Measurements from ENCODE around the gene KBTBD8.

Gene KBTBD8, protein sequence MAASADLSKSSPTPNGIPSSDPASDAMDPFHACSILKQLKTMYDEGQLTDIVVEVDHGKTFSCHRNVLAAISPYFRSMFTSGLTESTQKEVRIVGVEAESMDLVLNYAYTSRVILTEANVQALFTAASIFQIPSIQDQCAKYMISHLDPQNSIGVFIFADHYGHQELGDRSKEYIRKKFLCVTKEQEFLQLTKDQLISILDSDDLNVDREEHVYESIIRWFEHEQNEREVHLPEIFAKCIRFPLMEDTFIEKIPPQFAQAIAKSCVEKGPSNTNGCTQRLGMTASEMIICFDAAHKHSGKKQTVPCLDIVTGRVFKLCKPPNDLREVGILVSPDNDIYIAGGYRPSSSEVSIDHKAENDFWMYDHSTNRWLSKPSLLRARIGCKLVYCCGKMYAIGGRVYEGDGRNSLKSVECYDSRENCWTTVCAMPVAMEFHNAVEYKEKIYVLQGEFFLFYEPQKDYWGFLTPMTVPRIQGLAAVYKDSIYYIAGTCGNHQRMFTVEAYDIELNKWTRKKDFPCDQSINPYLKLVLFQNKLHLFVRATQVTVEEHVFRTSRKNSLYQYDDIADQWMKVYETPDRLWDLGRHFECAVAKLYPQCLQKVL

DNA sequence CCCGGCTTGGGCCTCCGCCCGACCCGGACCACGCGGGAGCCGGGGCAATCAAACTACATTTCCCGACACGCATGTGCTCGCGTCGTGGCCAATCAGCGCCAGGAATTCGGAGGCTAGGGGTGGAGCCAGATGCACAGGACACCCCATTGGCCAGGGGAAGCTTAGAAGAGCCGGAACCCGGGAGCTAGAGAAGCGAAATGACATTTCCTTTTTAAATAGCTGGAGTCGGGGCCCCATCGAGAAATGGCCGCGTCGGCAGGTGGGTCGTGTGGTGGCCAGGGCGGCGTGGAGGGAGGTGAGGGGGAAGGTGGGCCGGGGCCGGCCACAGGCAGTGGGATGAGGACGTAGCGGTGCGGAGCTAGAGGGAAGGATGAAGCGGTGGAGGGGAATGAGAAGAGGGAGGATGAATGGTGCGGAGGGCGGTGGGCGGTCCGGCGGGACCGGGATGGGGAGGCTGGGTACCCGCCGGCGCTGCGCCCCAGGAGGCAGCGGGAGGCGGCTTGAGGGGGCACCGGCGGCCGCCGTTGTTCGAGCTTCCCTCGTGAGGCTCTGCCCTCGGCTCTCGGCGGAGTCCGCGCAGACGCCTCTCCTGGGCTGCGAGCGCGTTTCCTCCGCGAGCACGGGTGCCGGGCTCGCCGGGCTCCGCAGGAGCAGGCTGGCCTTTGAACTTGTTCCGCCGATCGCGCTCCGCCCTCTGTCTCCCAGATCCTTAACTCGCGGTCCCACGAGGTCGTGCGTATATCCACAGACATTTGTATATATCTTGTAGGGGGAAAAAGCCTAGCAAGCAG lies at the start of gene KBTBD8:
KBTBD8 (plus strand) TSS at position 195 of the 791 bp plus-strand sequence; CDS start at position 244, 49 bp downstream.
- H3K4me3 ChIP-seq (ENCODE audit: low read depth, low read length), result peak within 1 kb of the TSS; percentile 83

DNA sequence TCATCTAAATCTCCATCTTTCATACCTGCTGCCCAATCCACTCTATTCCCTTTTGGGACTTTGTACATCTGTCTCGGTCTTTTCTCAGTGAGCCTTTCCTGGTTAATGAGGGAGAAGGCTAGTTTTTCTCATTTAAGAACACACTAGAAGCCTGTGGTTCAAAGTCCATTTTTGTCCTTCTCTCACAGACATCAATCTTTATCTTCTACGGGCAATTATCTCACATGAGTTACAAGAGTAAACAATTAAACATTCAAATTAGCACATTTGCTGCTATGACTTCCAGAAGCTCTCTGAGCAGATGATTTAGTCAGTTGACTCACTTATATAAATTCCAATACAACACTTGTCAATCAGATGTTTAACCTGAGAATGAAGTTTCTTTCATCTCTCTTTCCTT lies 49.3 kb upstream of the KBTBD8 start:
- H3K4me3 ChIP-seq (ENCODE audit: low read depth, low read length), result no peak overlapping the region

DNA sequence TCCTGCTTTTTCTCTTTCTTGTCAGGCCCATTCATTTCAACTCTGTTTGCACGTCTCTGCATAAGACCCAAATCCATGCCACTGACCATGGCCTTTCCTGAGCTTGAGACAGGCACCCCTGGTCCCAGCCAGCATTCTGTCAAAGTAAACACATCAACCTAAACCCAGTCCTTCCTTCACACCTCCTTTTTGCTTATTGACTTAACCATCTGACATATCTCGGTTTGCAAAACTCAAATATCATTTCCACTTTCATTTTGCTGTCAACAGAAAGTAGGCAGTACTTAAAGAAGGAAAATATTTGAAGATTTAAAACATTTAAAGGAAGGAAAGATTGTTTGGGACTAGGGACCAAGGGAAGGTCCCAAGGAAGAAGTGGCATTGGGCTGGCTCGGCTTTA lies 48.2 kb upstream of the KBTBD8 start:
- no peak overlapping the region for H3K4me3 ChIP-seq (ENCODE audit: low read depth, low read length)

DNA sequence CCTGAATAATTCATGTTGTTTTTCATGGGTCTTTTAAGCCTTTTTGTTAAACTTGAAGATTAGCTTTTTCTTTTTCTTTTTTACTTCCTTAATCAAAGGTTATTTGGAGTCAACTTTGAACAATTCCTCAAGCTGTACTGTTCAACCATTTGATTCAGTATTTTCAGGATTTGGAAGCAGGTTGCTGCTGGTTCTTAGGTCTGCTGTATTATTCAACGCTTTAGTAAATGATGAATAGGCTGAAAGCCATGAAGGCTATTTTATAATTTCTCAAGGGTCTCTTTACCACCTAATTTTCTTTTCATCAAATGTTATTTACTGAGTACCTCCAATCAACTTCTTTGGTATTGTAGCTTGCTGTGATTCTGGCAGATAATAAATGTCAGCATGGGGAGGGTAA lies 45.8 kb upstream of the KBTBD8 start:
- H3K4me3 ChIP-seq (ENCODE audit: low read depth, low read length), result no peak overlapping the region

DNA sequence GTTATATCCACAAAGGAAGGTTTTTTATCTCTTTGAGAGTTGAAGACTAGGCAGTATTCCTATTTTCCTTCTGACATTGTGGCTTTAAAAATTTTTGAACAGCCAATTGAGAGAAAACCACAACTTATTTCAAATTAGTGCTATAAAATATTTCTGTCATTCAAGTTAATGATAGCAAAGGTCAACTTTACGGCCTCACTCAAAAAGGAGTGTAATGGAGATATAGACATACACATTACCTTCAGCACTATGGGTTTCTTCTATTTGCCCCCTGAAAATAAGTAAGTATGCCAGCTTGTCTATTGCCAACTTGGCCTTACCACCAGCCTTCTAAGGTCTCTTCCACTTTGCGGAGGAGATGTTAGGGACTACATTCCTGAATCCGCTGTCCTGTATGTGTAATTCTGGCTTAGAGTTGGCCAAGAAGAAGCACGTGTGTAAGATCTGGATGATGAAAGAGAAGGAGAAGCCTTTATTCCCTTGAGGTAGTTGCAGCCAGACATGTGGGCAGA lies 44.1 kb upstream of the KBTBD8 start:
- H3K4me3 ChIP-seq (ENCODE audit: low read depth, low read length), result no peak overlapping the region

DNA sequence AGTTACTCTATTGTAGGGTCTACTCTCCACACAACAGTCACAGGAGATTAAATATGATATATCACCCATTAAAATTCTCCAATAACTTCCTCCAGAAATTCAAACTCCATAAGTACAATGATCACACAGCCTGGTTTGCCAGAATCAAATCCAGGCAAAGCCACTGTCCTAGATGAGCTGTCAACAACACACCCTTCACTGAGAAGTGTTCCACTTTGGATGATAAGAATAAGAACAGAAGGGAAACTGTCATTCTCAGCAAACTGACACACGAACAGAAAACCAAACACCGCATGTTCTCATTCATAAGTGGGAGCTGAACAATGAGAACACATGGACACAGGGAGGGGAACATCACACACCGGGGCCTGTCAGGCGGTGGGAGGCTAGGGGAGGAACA lies 41.4 kb upstream of the KBTBD8 start:
- no peak overlapping the region for H3K4me3 ChIP-seq (ENCODE audit: low read depth, low read length)

DNA sequence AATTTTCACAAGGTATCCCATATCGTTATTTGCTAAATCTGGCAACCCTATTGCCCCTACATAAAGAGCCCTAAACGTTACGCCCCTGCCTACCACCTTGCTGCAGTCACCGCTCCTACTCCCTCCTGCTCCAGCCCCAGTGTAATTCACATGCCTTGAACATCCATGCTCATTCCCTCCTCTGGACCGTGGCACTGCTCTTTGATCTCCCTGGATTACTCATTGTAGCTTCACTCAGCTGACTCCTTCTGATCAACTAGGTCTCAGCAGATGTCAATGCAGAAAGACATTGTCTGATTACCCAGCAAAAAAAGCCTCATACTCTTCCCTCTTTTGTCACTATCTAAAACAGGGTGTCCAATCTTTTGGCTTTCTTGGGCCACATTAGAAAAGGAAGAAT lies 40.7 kb upstream of the KBTBD8 start:
- H3K4me3 ChIP-seq (ENCODE audit: low read depth, low read length), result no peak overlapping the region

DNA sequence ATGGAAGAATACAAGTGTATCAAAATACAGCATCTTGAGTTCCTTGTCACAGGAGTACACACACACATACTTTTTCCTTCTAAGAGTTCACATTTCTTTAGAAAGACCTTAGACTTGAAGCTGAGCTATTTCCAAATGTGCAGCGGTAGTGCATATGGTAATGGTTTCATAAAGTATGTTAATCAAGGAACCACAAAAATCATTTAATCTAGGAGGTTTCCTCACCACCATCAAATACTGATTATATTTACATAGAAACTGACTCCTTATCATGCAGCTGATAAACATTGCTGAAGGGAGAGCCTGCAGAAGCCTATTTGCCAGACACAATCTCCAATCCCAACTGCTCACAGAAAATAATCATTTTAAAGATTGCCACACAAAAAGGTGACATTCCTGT lies 40.0 kb upstream of the KBTBD8 start:
- H3K4me3 ChIP-seq (ENCODE audit: low read depth, low read length), result no peak overlapping the region

DNA sequence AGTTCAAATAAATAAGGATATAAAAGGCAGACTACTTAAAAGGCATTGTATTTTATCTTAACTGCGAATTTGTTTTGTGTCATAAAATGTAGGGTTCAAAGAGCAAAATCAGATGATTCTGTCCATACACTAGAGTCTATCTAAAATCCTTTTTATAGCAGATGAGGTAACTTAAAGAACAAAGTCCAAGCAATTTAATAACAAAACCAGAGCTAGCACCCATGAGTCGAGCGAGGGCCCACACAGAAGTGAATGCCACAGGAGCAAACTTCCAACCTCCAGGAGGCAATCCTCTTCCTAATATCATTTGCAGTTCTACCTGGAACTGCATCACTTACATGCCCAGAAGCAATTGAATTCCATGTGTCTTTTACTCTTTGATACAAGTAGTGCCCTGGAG lies 35.4 kb upstream of the KBTBD8 start:
- H3K4me3 ChIP-seq (ENCODE audit: low read depth, low read length), result no peak overlapping the region

DNA sequence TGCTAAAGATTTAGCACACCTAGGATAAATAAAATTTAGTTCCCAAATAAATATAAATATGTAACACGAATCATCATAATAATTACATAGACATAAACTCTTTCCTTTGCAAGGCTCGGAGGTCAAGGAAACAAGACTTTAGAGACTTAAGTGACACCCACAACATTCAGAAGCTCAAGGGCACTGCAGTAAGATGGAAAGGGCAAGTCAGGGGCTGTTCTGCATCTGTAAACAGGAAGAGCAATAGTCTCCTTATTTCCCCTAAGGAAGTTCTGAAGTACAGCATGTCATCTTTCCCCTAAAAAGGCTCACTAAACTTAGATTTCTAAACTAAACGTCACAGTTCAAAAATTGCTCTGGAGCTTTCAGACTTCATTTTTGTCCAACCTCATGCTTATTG lies 26.9 kb upstream of the KBTBD8 start:
- H3K4me3 ChIP-seq (ENCODE audit: low read depth, low read length), result no peak overlapping the region

DNA sequence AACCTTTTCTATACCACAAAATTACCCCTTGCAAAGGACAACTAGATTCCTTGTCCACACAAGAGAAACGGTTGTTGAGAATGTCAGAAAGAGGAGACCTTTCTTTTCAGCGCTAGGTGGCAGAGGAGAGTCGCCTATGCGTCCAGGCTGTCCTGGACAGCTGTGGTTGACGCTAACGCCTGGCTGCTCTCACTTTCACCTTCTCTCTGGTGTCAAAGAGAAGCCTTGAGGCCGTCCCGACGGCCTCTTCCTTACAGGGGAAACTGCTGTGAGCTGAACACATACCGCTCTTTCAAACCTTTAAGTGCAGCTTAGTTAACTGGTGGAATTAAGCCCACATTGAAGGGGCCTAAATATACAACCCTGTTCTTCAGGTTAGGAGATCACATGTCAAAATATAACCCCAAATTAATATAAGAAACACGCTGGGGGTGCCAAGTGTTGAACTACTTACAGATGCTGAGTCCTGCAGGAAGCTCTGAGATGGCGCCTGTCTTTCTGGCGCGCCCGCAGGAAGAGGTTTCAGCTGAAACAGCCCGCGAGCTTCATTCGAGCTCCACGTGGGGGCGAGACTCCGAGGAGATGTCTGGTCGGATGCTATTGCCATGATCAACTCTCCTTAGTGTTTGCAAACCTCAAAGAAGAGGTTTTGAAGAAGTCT lies 26.1 kb upstream of the KBTBD8 start:
- H3K4me3 ChIP-seq (ENCODE audit: low read depth, low read length), result no peak overlapping the region

DNA sequence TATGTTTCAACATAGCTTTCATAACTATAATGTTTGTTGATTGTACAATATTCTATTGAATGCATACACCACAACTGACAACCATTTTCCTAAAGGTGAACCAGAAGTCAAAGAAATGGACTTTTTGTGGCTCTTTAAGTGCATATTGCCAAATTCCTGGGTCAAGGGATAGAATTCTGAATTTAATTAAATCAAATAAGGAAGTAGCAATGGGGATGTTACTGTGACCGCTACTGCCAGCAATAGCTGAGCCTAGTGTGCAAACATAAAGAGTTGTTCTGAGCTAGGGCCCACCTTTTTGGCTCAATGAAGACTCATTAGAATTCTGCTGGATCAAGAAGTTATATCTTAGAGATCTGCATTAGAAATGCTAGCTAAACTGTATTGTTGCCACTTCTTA lies 17.3 kb upstream of the KBTBD8 start:
- H3K4me3 ChIP-seq (ENCODE audit: low read depth, low read length), result no peak overlapping the region

DNA sequence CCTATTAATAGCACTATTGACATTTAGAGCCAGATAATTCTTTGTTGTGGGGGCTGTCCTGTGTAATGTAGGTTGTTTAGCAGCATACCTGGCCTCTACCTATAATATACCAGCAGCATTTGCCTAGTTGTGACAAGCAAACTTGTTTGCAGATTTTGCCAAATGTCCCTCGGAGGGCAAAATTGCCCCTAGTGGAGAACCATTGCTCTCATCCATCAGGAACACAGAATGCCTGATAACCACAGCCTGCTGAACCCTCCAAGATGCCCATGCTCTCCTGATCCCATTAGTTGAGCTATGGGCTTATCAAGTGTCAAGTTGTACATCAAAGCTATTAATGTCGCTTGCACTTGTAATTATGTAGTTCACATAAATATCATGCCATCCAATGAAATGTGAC lies 15.0 kb upstream of the KBTBD8 start:
- H3K4me3 ChIP-seq (ENCODE audit: low read depth, low read length), result no peak overlapping the region

DNA sequence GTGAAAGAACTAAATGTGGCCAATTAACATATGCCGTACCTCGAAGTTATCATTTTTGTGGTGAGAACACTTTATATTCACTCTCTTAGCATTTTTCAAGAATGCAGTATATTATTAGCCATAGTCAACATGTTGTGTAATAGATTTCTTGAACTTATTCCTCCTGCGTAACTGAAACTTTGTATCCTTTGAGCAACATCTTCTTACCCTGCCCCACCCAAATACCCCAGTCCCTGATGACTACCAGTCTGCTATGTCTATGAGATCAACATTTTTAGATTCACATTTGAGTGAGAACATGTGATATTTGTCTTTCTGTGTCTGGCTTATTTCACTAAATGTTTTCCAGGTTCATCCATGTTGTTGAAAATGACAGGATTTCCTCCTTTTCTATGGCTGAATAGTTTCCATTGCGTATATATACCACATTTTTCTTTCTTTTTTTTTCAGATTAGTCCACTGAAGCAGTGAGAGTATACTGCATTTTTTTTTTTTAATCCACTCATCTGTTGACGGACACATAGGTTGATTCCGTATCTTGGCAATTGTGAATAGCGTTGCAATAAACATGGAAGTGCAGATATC lies 12.7 kb upstream of the KBTBD8 start:
- no peak overlapping the region for H3K4me3 ChIP-seq (ENCODE audit: low read depth, low read length)

DNA sequence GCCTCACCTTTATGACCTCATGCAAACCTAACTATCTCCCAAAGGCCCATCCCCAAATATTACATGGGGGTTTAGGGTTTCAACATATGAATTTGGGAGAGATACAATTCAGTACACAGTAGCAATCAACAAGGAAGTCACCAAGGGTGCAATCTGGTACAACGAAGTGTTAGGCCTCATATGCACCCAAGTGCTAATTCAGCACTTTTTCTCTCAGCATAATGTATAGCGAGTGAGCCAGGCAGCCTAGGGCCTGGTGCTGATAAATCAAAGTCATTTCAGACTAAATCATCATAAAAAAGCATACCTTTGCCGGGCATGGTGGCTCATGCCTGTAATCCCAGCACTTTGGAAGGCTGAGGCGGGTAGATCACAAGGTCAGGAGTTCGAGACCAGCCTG lies 11.7 kb upstream of the KBTBD8 start:
- no peak overlapping the region for H3K4me3 ChIP-seq (ENCODE audit: low read depth, low read length)

DNA sequence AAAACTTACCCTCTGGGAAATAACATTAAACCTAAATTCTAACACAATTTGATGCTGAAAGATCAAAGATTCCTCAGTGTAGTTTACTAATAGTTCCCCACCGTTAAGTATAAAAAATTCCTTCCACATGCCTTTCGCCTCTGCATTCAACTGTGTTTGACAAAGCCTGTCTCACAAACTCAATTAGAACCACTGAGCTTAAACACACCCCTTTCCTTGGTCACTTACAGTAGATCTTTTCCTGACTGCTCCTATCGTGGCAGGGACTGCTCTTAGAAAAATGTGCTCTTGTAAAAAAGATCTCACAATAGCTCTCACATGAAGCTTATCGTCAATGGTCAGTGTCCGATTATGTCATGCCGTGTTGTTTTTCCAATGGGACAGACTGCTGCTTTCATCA lies 8.9 kb upstream of the KBTBD8 start:
- no peak overlapping the region for H3K4me3 ChIP-seq (ENCODE audit: low read depth, low read length)

DNA sequence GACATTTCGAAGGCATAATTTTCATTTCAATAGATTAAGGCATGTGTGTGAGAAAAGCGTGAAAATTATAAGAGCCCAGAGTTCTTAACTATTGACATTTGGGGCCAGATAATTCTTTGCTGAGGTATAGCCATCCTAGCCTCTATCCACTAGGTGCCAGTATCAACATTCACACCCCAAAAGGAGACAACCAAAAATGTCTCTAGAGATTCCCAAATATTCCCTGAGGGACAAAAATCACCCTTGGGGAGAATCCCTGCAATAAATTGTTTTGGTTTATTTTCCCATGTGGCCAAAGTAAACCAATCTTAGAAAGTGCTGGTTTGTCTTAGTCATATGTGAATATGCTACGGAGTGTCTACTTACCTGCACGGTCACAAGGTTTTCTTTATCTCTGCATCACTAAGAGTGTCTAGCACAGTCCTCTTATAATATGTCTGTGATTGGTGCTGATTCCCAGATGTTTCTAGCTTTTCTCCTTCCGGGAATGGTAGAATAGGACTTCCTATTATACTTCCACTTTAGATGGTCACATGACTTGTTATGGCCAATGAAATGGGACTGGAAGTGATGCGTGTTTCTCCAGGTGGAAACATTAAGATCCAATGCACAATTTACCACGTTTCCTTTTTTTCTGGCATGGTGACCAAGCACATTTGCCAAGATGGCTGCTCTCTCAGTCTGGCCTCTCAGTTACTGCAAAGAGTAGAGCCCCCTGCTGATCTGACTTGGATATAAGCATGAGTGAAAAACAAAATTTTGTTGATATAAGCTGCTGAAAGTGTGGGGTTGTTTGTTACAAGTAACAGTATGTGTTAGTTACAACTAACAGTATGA lies 8.0 kb upstream of the KBTBD8 start:
- no peak overlapping the region for H3K4me3 ChIP-seq (ENCODE audit: low read depth, low read length)

DNA sequence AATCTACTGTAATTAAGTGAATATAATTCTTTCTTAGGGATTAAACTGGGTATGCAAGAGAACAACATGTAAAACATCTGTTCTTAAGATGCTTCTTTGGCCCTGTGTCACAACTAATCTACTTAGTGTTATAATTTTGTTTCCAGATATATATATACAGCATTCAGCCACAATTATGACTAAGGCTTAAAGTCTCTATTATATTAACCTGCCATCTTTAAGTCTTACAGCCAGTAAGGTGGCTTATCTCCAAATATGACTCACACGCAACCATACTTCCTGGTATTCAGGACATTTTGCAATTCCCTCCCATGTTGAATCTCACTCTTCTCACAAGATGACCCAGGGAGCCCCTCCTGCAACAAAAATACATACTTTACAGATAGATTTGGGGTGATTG lies 6.6 kb upstream of the KBTBD8 start:
- no peak overlapping the region for H3K4me3 ChIP-seq (ENCODE audit: low read depth, low read length)

DNA sequence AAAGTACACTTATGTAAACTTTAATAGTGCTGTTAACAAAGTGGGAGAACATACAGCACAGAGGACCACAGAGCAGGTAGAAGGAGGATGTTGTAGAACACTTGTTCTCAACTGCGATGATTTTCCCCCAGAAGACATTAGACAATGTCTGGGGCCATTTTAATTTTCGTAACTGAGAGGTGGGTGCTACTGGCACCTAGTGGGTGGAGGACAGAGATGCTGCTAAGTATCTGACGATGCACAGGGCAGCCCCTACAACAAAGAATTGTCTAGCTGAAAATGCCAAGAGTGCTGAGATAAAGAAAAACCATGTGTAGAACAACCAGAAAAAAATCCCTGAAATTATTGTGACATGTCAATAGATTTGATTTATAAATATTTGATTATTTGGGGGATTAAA lies 5.0 kb upstream of the KBTBD8 start:
- no peak overlapping the region for H3K4me3 ChIP-seq (ENCODE audit: low read depth, low read length)

DNA sequence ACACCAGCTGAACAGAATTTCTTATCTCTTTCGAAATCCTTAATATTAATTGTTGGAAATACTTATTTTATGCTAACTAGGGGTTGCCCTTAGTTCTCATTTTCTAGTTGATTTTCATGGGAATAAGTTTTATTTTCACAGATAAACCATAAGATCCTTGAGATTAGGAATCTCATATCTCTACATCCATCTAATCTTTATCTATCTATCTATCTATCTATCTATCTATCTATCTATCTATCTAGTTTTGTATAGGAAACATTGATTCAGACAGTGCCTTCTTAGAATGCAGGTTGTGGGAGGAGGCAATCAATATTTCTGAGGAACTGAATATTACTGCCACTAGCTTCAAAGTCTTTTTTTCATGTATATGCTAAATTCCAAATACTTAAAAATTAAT lies 3.5 kb upstream of the KBTBD8 start:
- H3K4me3 ChIP-seq (ENCODE audit: low read depth, low read length), result no peak overlapping the region

Measured in iPS-11a (cell line).